HT1080 (cell line): ENCODE results near the gene LMBR1L. TPM values are rescaled to one million over a fixed set of nuclear protein-coding genes. Genes with fewer than 3 reads are reported as not detected.

Experiments
- DNase-seq: peaks from one replicate; pipeline ENCODE4 v3.0.0-alpha.2; 2015; ENCODE audit warnings: low read depth
- small RNA-seq: library from RNA; depleted of rRNA; stranded (forward); fragments of <200 nt; gene quantifications from one replicate; pipeline ENCODE3, GENCODE V24; 2014
- total RNA-seq: library from RNA; depleted of rRNA; stranded (reverse); fragments of >200 nt; shearing (Covaris generic); gene quantifications from 2 replicates; pipeline ENCODE4 v1.2.3, GENCODE V29; 2014; rRNA removed

The LMBR1L gene
- total RNA-seq, 1 experiment from 2014 or later: 32.8 TPM

GRCh38 chr12:49054524-49054923 is 56.1 kb downstream of the LMBR1L start:
- no peak for DNase-seq

GRCh38 chr12:49054096-49054495 is 56.6 kb downstream of the LMBR1L start:
- DNase-seq: no peak

DNA sequence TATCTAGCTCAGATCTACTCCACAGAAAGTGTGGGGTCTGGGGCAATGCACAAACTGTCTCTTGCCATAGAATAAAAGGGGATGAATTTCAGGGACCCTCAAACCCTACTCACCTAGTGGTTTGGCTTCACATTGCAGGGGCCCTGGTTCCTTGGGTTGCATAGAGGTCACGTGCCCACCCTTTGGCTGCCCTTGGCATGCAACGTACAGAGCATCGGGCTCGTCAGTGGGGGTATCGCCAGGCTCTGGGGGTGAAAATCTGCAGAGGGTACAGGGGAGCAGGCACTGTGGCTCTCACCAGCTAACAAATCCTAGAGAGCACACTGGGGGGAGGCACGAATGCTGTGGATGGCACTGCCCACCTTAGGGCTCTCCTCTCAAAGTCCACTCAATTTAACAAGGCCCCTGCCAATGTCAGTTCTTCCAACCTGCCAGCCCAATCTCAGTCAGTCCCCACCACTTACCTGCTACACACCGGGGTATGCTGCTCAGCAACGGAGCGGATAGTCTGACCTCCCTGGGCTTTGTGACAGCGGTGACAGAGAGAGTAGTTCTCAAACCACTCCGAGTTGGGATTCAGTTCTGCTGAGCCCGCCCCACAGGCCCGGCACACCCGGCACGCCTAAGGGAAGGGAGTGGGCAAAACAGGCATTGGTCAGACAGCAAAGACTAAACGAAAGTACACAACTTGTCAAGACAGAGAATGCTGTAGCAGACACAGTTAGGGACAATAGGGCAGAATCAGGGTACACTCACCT is 58.0 kb downstream of the LMBR1L start:
- no peak for DNase-seq

- DNase-seq: no peak
These were observed 58.7 kb downstream of the LMBR1L start for GRCh38 chr12:49051777-49052438.

- no peak for DNase-seq
These were observed 59.3 kb downstream of the LMBR1L start for GRCh38 chr12:49051373-49051764.

- DNase-seq: no peak
These were observed 59.9 kb downstream of the LMBR1L start for GRCh38 chr12:49050507-49051372.

DNA sequence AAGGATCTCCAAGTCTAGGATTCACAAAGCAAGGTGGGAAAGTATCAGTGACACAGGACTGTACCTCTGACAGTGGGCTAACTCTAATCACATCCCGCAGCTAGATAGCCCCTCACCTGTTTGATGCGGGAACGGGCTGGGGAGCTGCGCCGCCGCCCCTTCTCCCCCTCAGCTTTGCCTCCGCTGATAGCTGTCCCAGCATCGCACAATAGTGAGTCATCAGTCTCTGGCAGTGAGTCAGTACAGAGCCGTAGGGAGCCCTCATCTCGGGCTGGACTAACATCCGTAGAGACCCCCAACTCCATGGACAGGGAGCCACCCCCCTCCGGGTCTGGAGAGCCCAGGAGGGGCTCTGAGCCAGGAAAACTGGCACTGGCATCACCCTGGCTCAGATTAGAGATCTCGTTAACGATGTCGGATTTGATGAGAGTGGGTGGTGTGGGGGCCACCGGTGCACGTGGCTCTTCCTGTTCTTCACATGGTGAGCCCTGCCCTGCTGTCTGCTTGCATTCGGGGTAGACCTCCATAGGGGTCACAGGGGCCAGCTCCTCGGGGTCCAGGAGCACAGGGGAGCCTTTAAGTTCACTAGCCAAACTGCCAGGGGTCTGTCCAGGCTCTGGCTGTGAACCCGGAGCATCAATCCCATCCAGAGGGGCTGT is 61.0 kb downstream of the LMBR1L start:
- peak; percentile 80 for DNase-seq

DNA sequence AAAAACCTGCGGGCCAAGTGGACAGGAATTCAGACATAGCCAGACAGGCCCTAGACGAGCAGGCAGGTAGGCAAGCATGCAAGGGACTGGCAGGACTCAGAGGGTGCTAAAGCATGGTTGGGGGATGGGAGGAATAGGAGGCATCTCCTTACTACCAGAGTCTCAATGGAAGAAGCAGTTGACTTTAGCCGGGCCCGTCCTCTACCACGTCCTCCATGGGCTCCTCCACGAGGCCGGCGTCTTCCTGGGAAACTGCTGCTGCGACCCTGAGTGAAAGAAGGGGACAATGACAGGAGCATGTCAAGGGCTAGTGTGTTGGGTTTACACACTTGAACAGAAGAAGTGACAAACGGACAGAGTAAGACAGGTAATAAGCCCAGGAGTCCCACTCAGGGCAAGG is 61.7 kb downstream of the LMBR1L start:
- no peak for DNase-seq

Small RNA genes lying within 50 kb of the gene (small RNA-seq; reads per million reads assigned to genes)
- gene RF00019: not detected

Other genes with a start within 250 kb of the LMBR1L start
- 0.07 and 0.11 TPM in 2 replicates for gene RND1, start 245.0 kb downstream of the LMBR1L start, total RNA-seq
- 9.8 and 13.0 TPM in 2 replicates for gene FKBP11, start 185.4 kb downstream of the LMBR1L start, total RNA-seq
- gene ARF3, start 153.4 kb downstream of the LMBR1L start, total RNA-seq: 108 and 163 TPM in 2 replicates
- 0.71 and 2.1 TPM in 2 replicates for gene WNT10B, start 139.1 kb downstream of the LMBR1L start, total RNA-seq
- not detected in 2 replicates for gene WNT1, start 132.5 kb downstream of the LMBR1L start, total RNA-seq
- gene DDN, start 111.5 kb downstream of the LMBR1L start, total RNA-seq: 0.24 and 0.50 TPM in 2 replicates
- 101 and 104 TPM in 2 replicates for gene PRKAG1, start 92.1 kb downstream of the LMBR1L start, total RNA-seq
- 12.4 and 17.0 TPM in 2 replicates for gene KMT2D, start 50.1 kb downstream of the LMBR1L start, total RNA-seq
- 5.1 and 5.2 TPM in 2 replicates for gene RHEBL1, start 40.9 kb downstream of the LMBR1L start, total RNA-seq
- not detected in 2 replicates for gene DHH, start 16.0 kb downstream of the LMBR1L start, total RNA-seq
- gene TUBA1B, start 20.5 kb upstream of the LMBR1L start, total RNA-seq: 4,519 and 5,260 TPM in 2 replicates
- 329 and 349 TPM in 2 replicates for gene TUBA1A, start 78.2 kb upstream of the LMBR1L start, total RNA-seq
- gene TUBA1C, start 154.2 kb upstream of the LMBR1L start, total RNA-seq: 1,877 and 2,544 TPM in 2 replicates
- gene PRPH, start 184.3 kb upstream of the LMBR1L start, total RNA-seq: 0.13 and 0.21 TPM in 2 replicates
- gene TROAP, start 212.4 kb upstream of the LMBR1L start, total RNA-seq: 35.8 and 48.7 TPM in 2 replicates
- gene C1QL4, start 226.3 kb upstream of the LMBR1L start, total RNA-seq: 5.3 and 5.7 TPM in 2 replicates
- gene DNAJC22, start 236.0 kb upstream of the LMBR1L start, total RNA-seq: 8.3 and 9.1 TPM in 2 replicates